Vagina (tissue), 2 donors: Measurements from ENCODE around the gene DEFB126. TPM values are rescaled to one million over a fixed set of nuclear protein-coding genes. Genes with fewer than 3 reads are reported as not detected.

Experiments
- DNase-seq, 2 donors: peaks; one replicate each; pipeline ENCODE4 v3.0.0-alpha.2; 2017; ENCODE audit errors: extremely low spot score in 2 of 2
- H3K27ac ChIP-seq: fragments of 200-600 bp; sonication (generic); one replicate; pipeline ENCODE4 v1.5.1; 2019
- H3K27me3 ChIP-seq: fragments of 200-600 bp; sonication (generic); one replicate; pipeline ENCODE4 v1.5.1; 2019
- H3K36me3 ChIP-seq, 2 donors: fragments of 200-600 bp; sonication (generic); one replicate each; pipeline ENCODE4 v1.5.1; 2017 to 2019
- H3K4me1 ChIP-seq: fragments of 200-600 bp; sonication (generic); one replicate; pipeline ENCODE4 v1.5.1; 2019
- H3K4me3 ChIP-seq, 2 donors: fragments of 200-600 bp; sonication (generic); 1 replicate in 1 of 2; 2 replicates in 1 of 2; pipeline ENCODE4 v1.5.1; 2016 to 2019
- H3K9me3 ChIP-seq: fragments of 200-600 bp; sonication (generic); one replicate; pipeline ENCODE4 v1.5.1; 2019
- CTCF ChIP-seq, 3 experiments: fragments of 450-650 bp in 2 of 3; fragments of 200-600 bp in 1 of 3; sonication (generic) in 1 of 3; IDR thresholded peaks; one replicate each; pipeline ENCODE4 v1.5.1; 2017 to 2019; ENCODE audit warnings: antibody characterized with exemption in 3 of 3, mild to moderate bottlenecking in 2 of 3, moderate library complexity in 2 of 3
- POLR2A ChIP-seq, 2 donors: fragments of 450-650 bp; IDR thresholded peaks; one replicate each; pipeline ENCODE4 v1.6.1; 2017; ENCODE audit warnings: antibody characterized with exemption in 2 of 2, mild to moderate bottlenecking in 2 of 2, moderate library complexity in 2 of 2
- POLR2AphosphoS5 ChIP-seq, 2 donors: sonication (generic); formaldehyde crosslinking; IDR thresholded peaks; one replicate each; pipeline ENCODE4 v1.9.0; 2017; ENCODE audit warnings: antibody characterized with exemption in 2 of 2, mild to moderate bottlenecking in 2 of 2, low read depth in 1 of 2; ENCODE audit not compliant: insufficient read depth in 1 of 2
- intact Hi-C: fragments of 100-400 bp; cut with DNase I; formaldehyde crosslinking; loops from one replicate; pipeline ENCODE4 v1.15.1; 2023
- total RNA-seq: library from RNA; depleted of rRNA; stranded (reverse); fragments of >200 nt; gene quantifications from one replicate; pipeline ENCODE4 v1.2.3, GENCODE V29; 2016

The DEFB126 gene
- total RNA-seq, 1 donor from 2014 or later = not detected

DNA sequence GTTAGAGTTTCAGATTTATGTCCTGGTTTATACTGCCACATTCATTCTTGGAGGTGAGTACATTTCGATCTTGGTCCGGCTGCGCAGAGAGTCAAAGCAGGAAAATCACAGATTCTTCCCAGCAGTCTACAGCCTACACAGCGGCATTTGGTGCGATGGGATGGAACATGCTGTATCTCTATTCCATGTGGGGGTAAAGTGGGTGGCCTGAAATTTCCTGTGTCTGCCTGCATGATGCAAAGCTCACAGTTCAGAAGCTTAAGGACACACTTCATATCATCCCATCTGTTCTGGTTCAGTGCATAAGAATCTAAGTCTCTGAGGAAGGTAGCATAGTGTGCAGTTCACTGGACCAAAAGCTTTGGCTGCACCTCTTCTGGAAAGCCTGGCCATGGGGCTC is 14.8 kb downstream of the DEFB126 start, which contains the start of gene DEFB127:
Gene DEFB127 (plus strand): TSS at position 301 of the 400 bp plus-strand sequence. CDS start 91 bp downstream, at position 392.
- Histone ChIP-seq H3K36me3 (no peaks in the 10 kb centered on the region), H3K27ac (no peak within 1 kb of the TSS), H3K9me3 (no peaks in the 10 kb centered on the region), H3K27me3 (no peaks in the 10 kb centered on the region), H3K4me3 (no peak within 1 kb of the TSS), H3K4me1 (no peaks in the 10 kb centered on the region)
- intact Hi-C loops = no loop called here
- TF ChIP-seq CTCF (IDR thresholded peaks at IDR 0.05) (no peak), POLR2A (IDR thresholded peaks at IDR 0.05) (no peak), POLR2AphosphoS5 (IDR thresholded peaks at IDR 0.05; ENCODE audit: insufficient read depth in 1 of 2, low read depth in 1 of 2) (no peak)
- DNase-seq = no peak

DNA sequence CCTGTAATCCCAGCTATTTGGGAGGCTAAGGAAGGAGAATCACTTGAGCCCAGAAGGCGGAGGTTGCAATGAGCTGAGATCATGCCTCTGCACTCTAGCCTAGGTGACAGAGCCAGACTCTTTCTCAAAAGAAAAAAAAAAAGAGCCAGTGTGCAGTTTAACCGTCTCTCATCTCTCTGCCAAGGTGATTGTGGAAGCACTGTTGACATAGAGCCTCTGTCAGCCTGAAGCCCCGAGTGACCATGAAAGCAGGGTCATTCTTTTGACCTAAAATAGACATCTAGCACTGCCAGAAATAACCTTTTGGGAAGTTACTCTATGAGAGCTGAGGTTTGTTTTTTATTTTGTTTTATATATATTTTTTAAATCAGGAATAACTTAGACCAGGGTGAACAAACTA is 22.2 kb downstream of the DEFB126 start:
- no peaks in the 10 kb centered on the region for H3K27me3 ChIP-seq
- no peaks in the 10 kb centered on the region for H3K4me1 ChIP-seq
- H3K9me3 ChIP-seq = no peaks in the 10 kb centered on the region
- no peak for DNase-seq
- H3K4me3 ChIP-seq = no peak overlapping the region
- intact Hi-C loops = no loop called here
- no peak overlapping the region for H3K27ac ChIP-seq
- no peak for TF ChIP-seq POLR2A (IDR thresholded peaks at IDR 0.05)
- no peak for TF ChIP-seq CTCF (IDR thresholded peaks at IDR 0.05)
- no peak for TF ChIP-seq POLR2AphosphoS5 (IDR thresholded peaks at IDR 0.05; ENCODE audit: insufficient read depth in 1 of 2, low read depth in 1 of 2)
- no peaks in the 10 kb centered on the region for H3K36me3 ChIP-seq

- TF ChIP-seq CTCF (IDR thresholded peaks at IDR 0.05) (no peak), POLR2AphosphoS5 (IDR thresholded peaks at IDR 0.05; ENCODE audit: insufficient read depth in 1 of 2, low read depth in 1 of 2) (no peak), POLR2A (IDR thresholded peaks at IDR 0.05) (no peak)
- H3K27me3 ChIP-seq = no peaks in the 10 kb centered on the region
- no peak for DNase-seq
- H3K4me3 ChIP-seq = no peak overlapping the region
- no peaks in the 10 kb centered on the region for H3K4me1 ChIP-seq
- intact Hi-C loops = no loop called here
- no peaks in the 10 kb centered on the region for H3K36me3 ChIP-seq
- H3K27ac ChIP-seq = no peak overlapping the region
- H3K9me3 ChIP-seq = no peaks in the 10 kb centered on the region
Observed at GRCh38 chr20:168876-169275, 26.5 kb downstream of the DEFB126 start.

DNA sequence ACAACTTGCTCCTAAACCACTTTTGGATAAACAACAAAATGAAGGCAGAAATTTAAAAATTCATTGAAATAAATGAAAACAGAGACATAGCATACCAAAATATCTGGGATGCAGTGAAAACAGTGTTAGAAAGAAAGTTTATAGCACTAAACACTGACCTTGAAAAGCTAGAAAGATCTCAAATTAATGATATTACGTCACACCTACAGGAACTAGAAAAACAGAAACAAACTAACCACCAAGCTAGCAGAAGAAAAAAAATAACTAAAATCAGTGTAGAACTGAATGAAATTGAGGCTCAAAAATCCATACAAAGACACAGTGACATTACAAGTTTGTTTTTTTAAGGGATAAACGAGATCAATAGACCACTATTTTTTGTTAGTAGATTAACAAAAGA is 41.9 kb downstream of the DEFB126 start:
- Histone ChIP-seq H3K9me3 (no peaks in the 10 kb centered on the region), H3K27ac (no peak overlapping the region)

DNA sequence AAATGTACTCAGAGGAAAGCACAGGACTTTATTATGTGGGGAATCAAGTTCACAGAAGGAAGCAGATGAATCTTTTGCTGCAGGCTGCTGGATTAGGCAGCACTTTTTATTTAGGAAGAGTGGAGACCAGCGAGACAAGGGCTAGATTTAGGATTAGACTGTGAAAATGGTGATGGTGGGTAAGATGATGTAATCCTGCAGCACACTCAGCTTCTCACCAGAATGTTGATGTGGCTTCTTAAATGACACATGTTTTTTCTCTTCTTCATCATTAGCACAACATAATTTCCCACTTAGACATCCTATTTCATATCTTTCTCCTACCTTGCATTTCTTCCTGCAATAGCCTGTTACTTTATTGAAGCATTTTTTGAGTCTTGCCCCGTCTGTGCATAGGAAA is 45.3 kb downstream of the DEFB126 start:
- TF ChIP-seq CTCF (IDR thresholded peaks at IDR 0.05) (no peak), POLR2AphosphoS5 (IDR thresholded peaks at IDR 0.05; ENCODE audit: insufficient read depth in 1 of 2, low read depth in 1 of 2) (no peak), POLR2A (IDR thresholded peaks at IDR 0.05) (no peak)
- DNase-seq = no peak
- intact Hi-C loops = no loop called here

More for the DNA sequence above, 41.9 kb downstream of the DEFB126 start:
- H3K4me1 ChIP-seq = no peaks in the 10 kb centered on the region
- H3K27me3 ChIP-seq = no peaks in the 10 kb centered on the region
- TF ChIP-seq CTCF (IDR thresholded peaks at IDR 0.05) = no peak
- no peak for TF ChIP-seq POLR2A (IDR thresholded peaks at IDR 0.05)
- no peaks in the 10 kb centered on the region for H3K36me3 ChIP-seq
- H3K4me3 ChIP-seq = no peak overlapping the region
- DNase-seq = no peak
- intact Hi-C loops = no loop called here

More for the DNA sequence above, 45.3 kb downstream of the DEFB126 start:
- Histone ChIP-seq H3K4me1 (no peaks in the 10 kb centered on the region), H3K36me3 (no peaks in the 10 kb centered on the region), H3K9me3 (no peaks in the 10 kb centered on the region), H3K27ac (no peak overlapping the region), H3K27me3 (no peaks in the 10 kb centered on the region), H3K4me3 (no peak overlapping the region)
